Parathyroid adenoma (tissue), 2 donors: ENCODE measurements around the gene GUCY1A2.

Experiments used
- H2AFZ ChIP-seq: fragments of 300-600 bp; sonication (generic); one replicate; pipeline ENCODE4 v1.7.0; 2017; ENCODE audit warnings: antibody characterized with exemption, mild to moderate bottlenecking
- H3K27ac ChIP-seq: fragments of 300-600 bp; sonication (generic); one replicate; pipeline ENCODE4 v1.7.0; 2017
- H3K27me3 ChIP-seq: fragments of 300-600 bp; sonication (generic); one replicate; pipeline ENCODE4 v1.7.0; 2017; ENCODE audit warnings: low read length; ENCODE audit not compliant: control insufficient read depth, insufficient read depth
- H3K36me3 ChIP-seq: fragments of 300-600 bp; sonication (generic); one replicate; pipeline ENCODE4 v1.7.0; 2017; ENCODE audit warnings: low read length; ENCODE audit not compliant: control insufficient read depth, insufficient read depth
- H3K4me1 ChIP-seq: fragments of 300-600 bp; sonication (generic); one replicate; pipeline ENCODE4 v1.7.0; 2017; ENCODE audit warnings: control low read depth
- H3K4me2 ChIP-seq: fragments of 300-600 bp; sonication (generic); one replicate; pipeline ENCODE4 v1.7.0; 2017; ENCODE audit warnings: low read length
- H3K4me3 ChIP-seq: fragments of 300-600 bp; sonication (generic); one replicate; pipeline ENCODE4 v1.7.0; 2017; ENCODE audit warnings: low read depth, low read length
- H3K79me2 ChIP-seq: fragments of 300-600 bp; sonication (generic); one replicate; pipeline ENCODE4 v1.7.0; 2017; ENCODE audit warnings: control low read depth
- H3K9ac ChIP-seq: fragments of 300-600 bp; sonication (generic); one replicate; pipeline ENCODE4 v1.7.0; 2017; ENCODE audit warnings: mild to moderate bottlenecking
- H3K9me3 ChIP-seq: fragments of 300-600 bp; sonication (generic); one replicate; pipeline ENCODE4 v1.7.0; 2017; ENCODE audit warnings: low read length; ENCODE audit not compliant: control insufficient read depth
- TF ChIP-seq, protein P1 (sequence below): fragments of 300-600 bp; sonication (generic); IDR thresholded peaks from one replicate; pipeline ENCODE4 v1.7.0; 2017; ENCODE audit warnings: antibody characterized with exemption, mild to moderate bottlenecking
- donor health status: primary hyperparathyroidism.

GUCY1A2 gene

DNA sequence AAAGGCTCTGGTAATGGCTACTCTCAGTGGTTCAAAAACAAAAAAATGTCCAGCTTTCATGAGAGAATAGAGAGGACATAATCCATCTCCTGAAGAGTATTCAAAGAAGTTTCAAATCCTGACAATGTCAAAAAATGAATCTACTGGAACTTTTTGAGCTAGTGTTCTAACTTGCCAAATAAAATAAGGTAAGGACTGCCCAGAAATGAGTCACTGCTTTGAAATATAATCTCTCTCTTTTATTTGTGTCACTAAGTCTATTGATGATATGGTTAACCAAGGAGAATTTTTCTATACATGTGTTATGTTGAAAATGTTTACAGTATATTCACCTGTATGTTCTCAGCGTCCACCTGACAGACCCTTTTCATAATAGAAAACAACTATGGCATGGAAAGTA is 3.4 kb downstream of the GUCY1A2 start:
- H2AFZ ChIP-seq = no peak overlapping the region
- peaks cover 4% of the 10 kb centered on the region for H3K4me1 ChIP-seq
- H3K4me2 ChIP-seq = no peak overlapping the region
- H3K4me3 ChIP-seq = no peak overlapping the region
- no peak overlapping the region for H3K27ac ChIP-seq
- H3K79me2 ChIP-seq = no peaks in the 10 kb centered on the region
- H3K9ac ChIP-seq = no peak overlapping the region
- no peaks in the 10 kb centered on the region for H3K27me3 ChIP-seq
- no peaks in the 10 kb centered on the region for H3K9me3 ChIP-seq
- H3K36me3 ChIP-seq = no peaks in the 10 kb centered on the region
- TF ChIP-seq, protein P1, sequence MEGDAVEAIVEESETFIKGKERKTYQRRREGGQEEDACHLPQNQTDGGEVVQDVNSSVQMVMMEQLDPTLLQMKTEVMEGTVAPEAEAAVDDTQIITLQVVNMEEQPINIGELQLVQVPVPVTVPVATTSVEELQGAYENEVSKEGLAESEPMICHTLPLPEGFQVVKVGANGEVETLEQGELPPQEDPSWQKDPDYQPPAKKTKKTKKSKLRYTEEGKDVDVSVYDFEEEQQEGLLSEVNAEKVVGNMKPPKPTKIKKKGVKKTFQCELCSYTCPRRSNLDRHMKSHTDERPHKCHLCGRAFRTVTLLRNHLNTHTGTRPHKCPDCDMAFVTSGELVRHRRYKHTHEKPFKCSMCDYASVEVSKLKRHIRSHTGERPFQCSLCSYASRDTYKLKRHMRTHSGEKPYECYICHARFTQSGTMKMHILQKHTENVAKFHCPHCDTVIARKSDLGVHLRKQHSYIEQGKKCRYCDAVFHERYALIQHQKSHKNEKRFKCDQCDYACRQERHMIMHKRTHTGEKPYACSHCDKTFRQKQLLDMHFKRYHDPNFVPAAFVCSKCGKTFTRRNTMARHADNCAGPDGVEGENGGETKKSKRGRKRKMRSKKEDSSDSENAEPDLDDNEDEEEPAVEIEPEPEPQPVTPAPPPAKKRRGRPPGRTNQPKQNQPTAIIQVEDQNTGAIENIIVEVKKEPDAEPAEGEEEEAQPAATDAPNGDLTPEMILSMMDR = no peak

DNA sequence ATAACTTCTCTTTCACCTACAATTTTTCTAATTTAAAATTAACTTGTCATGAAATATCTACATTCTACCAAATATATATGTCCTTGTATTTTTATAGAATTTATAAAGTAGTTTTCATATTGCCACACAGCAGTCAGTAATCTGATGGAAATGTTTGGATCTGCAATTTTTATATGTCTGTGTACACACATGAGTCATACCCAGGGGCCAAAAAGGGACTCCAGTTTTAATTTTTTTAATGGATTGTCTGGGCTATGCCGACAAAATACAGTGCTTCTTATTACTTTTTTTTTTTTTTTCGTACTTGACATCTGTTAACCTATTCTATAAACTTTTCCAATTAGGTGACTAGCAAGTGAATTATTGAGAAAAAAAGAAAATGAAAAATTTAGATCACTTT is 6.3 kb downstream of the GUCY1A2 start:
- H3K9ac ChIP-seq = no peak overlapping the region
- no peak overlapping the region for H3K27ac ChIP-seq
- no peak overlapping the region for H3K4me2 ChIP-seq
- no peaks in the 10 kb centered on the region for H3K27me3 ChIP-seq
- H3K79me2 ChIP-seq = no peaks in the 10 kb centered on the region
- no peak overlapping the region for H2AFZ ChIP-seq
- TF ChIP-seq, protein P1 = no peak
- H3K9me3 ChIP-seq = no peaks in the 10 kb centered on the region
- H3K36me3 ChIP-seq = no peaks in the 10 kb centered on the region
- H3K4me1 ChIP-seq = peaks cover 4% of the 10 kb centered on the region
- no peak overlapping the region for H3K4me3 ChIP-seq

DNA sequence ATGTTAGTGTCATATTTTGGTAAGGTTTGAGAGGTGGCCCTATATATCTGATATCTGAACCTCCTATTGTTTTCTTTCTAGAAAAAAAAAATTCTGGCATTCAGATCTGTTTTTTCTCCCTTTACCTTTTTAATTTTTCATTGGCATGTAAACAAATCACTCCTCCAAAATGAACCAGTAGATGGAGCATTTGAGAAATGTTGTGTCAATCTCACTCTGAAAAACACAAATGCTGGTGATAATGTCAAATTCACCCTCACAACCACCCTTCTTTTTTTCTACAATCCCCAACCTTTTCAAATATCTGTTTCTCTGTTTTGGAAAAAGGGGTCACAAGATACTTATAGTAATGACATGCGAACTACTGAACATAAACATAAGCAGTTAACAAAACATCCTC is 9.1 kb downstream of the GUCY1A2 start:
- Histone ChIP-seq H2AFZ (no peak overlapping the region), H3K79me2 (no peaks in the 10 kb centered on the region), H3K9ac (no peak overlapping the region), H3K4me3 (no peak overlapping the region), H3K36me3 (no peaks in the 10 kb centered on the region), H3K9me3 (no peaks in the 10 kb centered on the region), H3K4me2 (no peak overlapping the region), H3K27ac (no peak overlapping the region), H3K27me3 (no peaks in the 10 kb centered on the region), H3K4me1 (peaks cover 4% of the 10 kb centered on the region)
- TF ChIP-seq, protein P1 = no peak

DNA sequence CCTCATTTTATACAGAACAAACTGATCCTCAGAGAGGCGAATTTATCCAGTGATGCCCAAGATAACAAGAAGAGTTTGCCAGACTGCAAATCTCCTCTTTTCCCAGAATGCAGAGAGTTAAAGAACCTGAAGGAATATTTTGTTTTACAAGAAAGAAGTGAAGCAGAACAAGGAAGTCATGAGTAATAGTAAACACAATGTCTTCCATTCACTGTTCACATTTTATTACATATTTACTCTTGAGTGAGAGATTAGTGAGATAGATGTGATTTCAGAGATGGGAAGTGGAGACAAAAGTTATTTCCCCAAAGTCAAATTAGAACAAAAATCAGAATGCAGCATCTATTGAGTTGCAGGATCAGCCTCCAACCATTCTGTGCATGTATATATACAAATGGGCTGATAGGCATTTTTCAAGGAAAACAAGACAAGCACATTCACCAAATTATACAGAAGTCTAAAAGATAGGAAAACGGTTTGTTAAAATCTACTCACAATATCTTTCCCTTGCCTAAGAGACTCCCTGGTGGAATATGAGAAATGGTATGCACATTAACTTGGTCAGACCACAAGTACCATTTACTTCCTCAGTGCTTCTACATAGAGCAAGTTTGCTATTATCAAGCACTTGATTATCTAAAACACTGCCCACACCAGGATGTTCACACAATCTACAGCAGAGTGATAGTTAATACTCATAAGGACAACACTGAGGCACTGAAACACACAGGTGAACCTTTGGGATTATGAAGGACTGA is 12.0 kb downstream of the GUCY1A2 start:
- no peak overlapping the region for H2AFZ ChIP-seq
- no peaks in the 10 kb centered on the region for H3K27me3 ChIP-seq
- no peaks in the 10 kb centered on the region for H3K9me3 ChIP-seq
- H3K4me3 ChIP-seq = no peak overlapping the region
- no peak overlapping the region for H3K27ac ChIP-seq
- no peaks in the 10 kb centered on the region for H3K4me1 ChIP-seq
- H3K79me2 ChIP-seq = no peaks in the 10 kb centered on the region
- TF ChIP-seq, protein P1 = no peak
- no peak overlapping the region for H3K9ac ChIP-seq
- H3K4me2 ChIP-seq = no peak overlapping the region
- H3K36me3 ChIP-seq = no peaks in the 10 kb centered on the region

DNA sequence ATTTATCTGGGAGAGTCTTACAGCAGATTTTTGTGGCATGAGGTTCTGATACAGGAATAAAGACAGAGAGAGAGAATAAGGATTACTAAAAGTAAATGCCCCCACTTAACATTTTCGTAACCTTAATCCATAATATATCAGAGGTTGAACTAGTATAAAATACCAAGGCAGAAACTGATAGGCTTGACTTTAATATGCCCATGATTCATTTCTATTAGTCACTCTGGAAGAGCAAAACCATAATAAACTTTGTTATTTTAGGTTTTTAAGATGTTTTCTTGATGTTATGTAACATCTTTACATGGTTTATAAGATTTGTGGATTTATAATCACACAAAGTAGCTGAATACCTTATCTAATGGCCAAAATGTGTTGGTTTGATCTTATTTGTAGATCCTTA is 19.1 kb downstream of the GUCY1A2 start:
- H3K4me2 ChIP-seq = no peak overlapping the region
- no peak overlapping the region for H3K9ac ChIP-seq

More for the DNA sequence above, 19.1 kb downstream of the GUCY1A2 start:
- no peaks in the 10 kb centered on the region for H3K9me3 ChIP-seq
- no peak overlapping the region for H3K27ac ChIP-seq
- peaks cover 3% of the 10 kb centered on the region for H3K4me1 ChIP-seq
- H2AFZ ChIP-seq = no peak overlapping the region
- H3K4me3 ChIP-seq = no peak overlapping the region
- TF ChIP-seq, protein P1 = no peak
- H3K79me2 ChIP-seq = no peaks in the 10 kb centered on the region
- no peaks in the 10 kb centered on the region for H3K27me3 ChIP-seq
- H3K36me3 ChIP-seq = no peaks in the 10 kb centered on the region
